A673 (cell line): ENCODE data around the gene POLE. TPM values are rescaled to one million over a fixed set of nuclear protein-coding genes. Genes with fewer than 3 reads are reported as not detected.

ENCODE experiments used
- BruUV-seq: library from RNA; stranded (reverse); fragments of 400-500 nt; replicated peaks from 2 replicates; lab custom pipeline; 2021; lab: Mats Ljungman, UMichigan
- CTCF ChIA-PET: fragments of 300-600 bp; sonication (Branson Sonifier 250); formaldehyde crosslinking; loops from one replicate; lab custom pipeline; 2022; ENCODE audit warnings: antibody characterized with exemption; lab: Charles Lee
- POLR2A ChIA-PET: fragments of 300-600 bp; sonication (Branson Sonifier 250); formaldehyde crosslinking; loops from one replicate; lab custom pipeline; 2022; ENCODE audit warnings: antibody characterized with exemption; ENCODE audit not compliant: low non-redundant PET; lab: Charles Lee
- DNase-seq: peaks from one replicate; pipeline ENCODE4 v3.0.0-alpha.2; 2015; ENCODE audit warnings: low spot score
- H3K27ac ChIP-seq: fragments of 200-600 bp; sonication (generic); 2 replicates; pipeline ENCODE4 v1.5.1; 2016; ENCODE audit warnings: mixed run types, low read depth, mild to moderate bottlenecking, mixed read lengths, antibody characterized with exemption, low read length; ENCODE audit not compliant: poor library complexity, severe bottlenecking
- H3K27me3 ChIP-seq: fragments of 200-600 bp; sonication (generic); replicated peaks from 2 replicates; pipeline ENCODE4 v1.6.1; 2017; ENCODE audit warnings: mixed run types, low read depth, mild to moderate bottlenecking, mixed read lengths, antibody characterized with exemption, low read length; ENCODE audit not compliant: insufficient read depth, poor library complexity
- H3K36me3 ChIP-seq: fragments of 200-600 bp; sonication (generic); 2 replicates; pipeline ENCODE4 v1.6.1; 2016; ENCODE audit warnings: mixed run types, mild to moderate bottlenecking, mixed read lengths, antibody characterized with exemption, low read length; ENCODE audit not compliant: insufficient read depth, poor library complexity, severe bottlenecking
- H3K4me1 ChIP-seq: fragments of 200-600 bp; sonication (generic); 2 replicates; pipeline ENCODE4 v1.6.1; 2017; ENCODE audit warnings: mixed run types, mild to moderate bottlenecking, mixed read lengths, antibody characterized with exemption, low read length; ENCODE audit not compliant: insufficient read depth, poor library complexity, severe bottlenecking
- H3K4me3 ChIP-seq: fragments of 200-600 bp; sonication (generic); 2 replicates; pipeline ENCODE4 v1.5.1; 2016; ENCODE audit warnings: low read depth, mixed run types, mild to moderate bottlenecking, mixed read lengths, low read length; ENCODE audit not compliant: poor library complexity, severe bottlenecking
- H3K9me3 ChIP-seq: fragments of 200-600 bp; sonication (generic); 2 replicates; pipeline ENCODE4 v1.6.1; 2016; ENCODE audit warnings: mixed run types, low read depth, mild to moderate bottlenecking, mixed read lengths, antibody characterized with exemption, low read length; ENCODE audit not compliant: poor library complexity, severe bottlenecking
- CTCF ChIP-seq: fragments of 300-800, 200-600 bp; sonication (generic); conservative IDR thresholded peaks from 2 replicates; pipeline ENCODE4 v1.5.1; 2017; ENCODE audit warnings: low read depth, mild to moderate bottlenecking, antibody characterized with exemption, low read length, moderate library complexity, mixed read lengths
- EZH2 ChIP-seq: fragments of 200-600 bp; sonication (generic); IDR thresholded peaks from 2 replicates; pipeline ENCODE4 v1.6.1; 2017; ENCODE audit warnings: borderline replicate concordance, low read depth, mild to moderate bottlenecking, mixed read lengths, antibody characterized with exemption, low read length; ENCODE audit not compliant: poor library complexity, severe bottlenecking
- intact Hi-C: fragments of 100-400 bp; cut with micrococcal nuclease; formaldehyde crosslinking; loops from one replicate; pipeline ENCODE4 v1.10.0; 2022; ENCODE audit not compliant: unreplicated experiment
- total RNA-seq: library from RNA; stranded (reverse); gene quantifications from 2 replicates; pipeline ENCODE4 v1.2.3, GENCODE V29; 2021

Gene POLE
- total RNA-seq, 1 experiment from 2014 or later, result 239 TPM

DNA sequence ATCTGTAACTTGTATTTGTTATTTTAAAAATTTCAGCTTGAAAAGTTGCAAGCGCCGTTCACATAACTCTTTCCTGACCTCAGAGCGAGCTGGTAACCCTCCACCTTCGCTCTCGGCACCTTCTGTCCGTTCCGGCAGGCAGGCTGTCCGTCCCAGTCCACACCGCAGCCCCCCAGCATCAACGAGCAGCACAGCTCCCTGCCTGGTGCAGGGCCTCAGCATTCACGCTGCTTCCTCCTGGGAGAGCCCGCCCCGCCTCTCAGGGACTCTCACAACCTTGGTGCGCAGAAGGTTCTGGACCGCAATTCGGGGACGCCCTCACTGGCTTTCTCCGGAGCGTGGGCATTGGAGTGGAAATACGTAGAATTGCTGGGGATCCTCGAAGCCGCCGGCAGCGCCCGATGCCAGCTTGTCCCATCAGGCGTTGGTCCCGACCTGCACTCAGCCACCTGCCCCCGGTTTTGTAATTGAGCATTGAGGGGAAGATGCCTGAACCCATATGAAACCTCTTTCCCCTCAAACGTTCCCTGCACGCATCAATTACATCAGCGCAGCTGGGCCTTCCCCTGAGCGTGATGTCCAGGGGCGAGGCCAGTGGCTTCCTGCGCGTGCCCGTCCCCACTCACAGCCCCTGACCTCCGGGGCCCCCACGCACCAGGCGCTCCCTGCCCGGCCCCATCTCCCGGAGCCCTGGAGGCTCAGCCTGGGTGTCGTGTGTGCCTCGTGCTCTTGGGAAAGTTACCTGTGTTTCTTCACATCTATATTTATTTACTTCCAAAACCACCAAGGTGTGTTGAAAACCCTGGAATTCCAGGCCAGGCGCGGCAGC lies 95.8 kb downstream of the POLE start:
- Histone ChIP-seq H3K9me3 (no peaks in the 10 kb centered on the region), H3K27me3 (no peaks in the 10 kb centered on the region), H3K4me1 (no peaks in the 10 kb centered on the region), H3K4me3 (no peak overlapping the region), H3K36me3 (no peaks in the 10 kb centered on the region), H3K27ac (no peak overlapping the region)
- TF ChIP-seq CTCF (no peak), EZH2 (no peak)
- DNase-seq, result no peak
- ChIA-PET POLR2A (interaction anchor here (0.6 to 0.7 kb wide), 2 partner anchors 31 to 453 kb away, joined by 3 to 11 read pairs; no protein-coding TSS in a partner anchor), CTCF (no interaction called here)
- intact Hi-C loops, result no loop called here
- no TSS peak for BruUV-seq

DNA sequence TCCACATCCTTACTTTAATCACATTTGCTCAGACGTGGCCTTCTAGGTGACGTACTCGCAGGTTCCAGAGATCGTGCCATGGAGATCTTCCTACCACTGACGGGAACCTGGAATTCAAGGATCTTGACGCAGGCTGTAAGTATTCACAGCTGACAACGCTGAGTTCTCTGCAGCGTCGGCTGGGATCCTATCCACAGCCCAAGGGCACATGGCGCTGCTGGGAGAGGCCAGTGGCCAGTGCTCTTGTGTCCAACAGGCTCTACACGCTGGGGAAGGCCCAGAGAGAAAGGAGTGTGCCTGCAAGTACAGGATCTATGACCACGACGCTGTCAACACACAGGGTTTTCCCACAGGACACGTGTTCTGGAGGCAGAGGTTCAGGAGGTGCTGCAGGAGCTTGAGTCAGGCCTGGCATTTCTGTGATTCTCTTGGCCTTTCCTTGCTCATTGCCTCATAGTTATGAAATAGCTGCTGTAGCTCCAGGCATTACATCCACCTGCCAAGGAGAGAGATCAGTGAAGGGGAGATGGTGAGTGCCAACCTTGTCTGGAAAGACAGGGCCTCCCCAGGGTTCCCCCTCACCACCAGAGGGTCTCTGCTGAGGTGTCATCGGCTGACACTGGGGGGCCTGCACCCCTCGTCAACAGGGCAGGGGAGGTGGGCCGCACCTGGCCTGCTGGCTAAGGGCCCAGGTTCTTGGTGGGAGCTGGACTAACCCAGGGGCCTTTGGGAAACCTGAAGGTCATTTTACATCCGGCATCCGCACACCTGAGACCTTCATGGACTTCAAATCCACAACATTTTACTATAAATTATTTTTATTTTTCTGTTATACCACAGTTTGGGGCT lies 98.1 kb downstream of the POLE start:
- H3K36me3 ChIP-seq, result peaks cover 4% of the 10 kb centered on the region
- no peak for DNase-seq
- no peaks in the 10 kb centered on the region for H3K27me3 ChIP-seq
- TF ChIP-seq CTCF (no peak), EZH2 (no peak)
- no peaks in the 10 kb centered on the region for H3K9me3 ChIP-seq
- BruUV-seq, result no TSS peak
- no peak overlapping the region for H3K4me3 ChIP-seq
- H3K27ac ChIP-seq, result no peak overlapping the region
- CTCF ChIA-PET, result no interaction called here
- H3K4me1 ChIP-seq, result no peaks in the 10 kb centered on the region
- intact Hi-C loops, result no loop called here
- POLR2A ChIA-PET, result no interaction called here

- no peak for DNase-seq
- Histone ChIP-seq H3K27ac (no peak overlapping the region), H3K9me3 (no peaks in the 10 kb centered on the region), H3K4me3 (no peak overlapping the region), H3K27me3 (no peaks in the 10 kb centered on the region), H3K4me1 (no peaks in the 10 kb centered on the region), H3K36me3 (peaks cover 4% of the 10 kb centered on the region)
- intact Hi-C loops, result no loop called here
- ChIA-PET POLR2A (no interaction called here), CTCF (no interaction called here)
- BruUV-seq, result no TSS peak
- no peak for TF ChIP-seq CTCF
- TF ChIP-seq EZH2, result no peak
Observed at GRCh38 chr12:132588319-132588718, 98.8 kb downstream of the POLE start.
